IPS-18c (cell line): ENCODE measurements around the gene KIF13A.
"Not testable (repeated sequence)": the region's sequence is repeated elsewhere in the genome, so short reads cannot be mapped to it uniquely, and the experiment has no call there.

ENCODE experiments used
- H3K4me3 ChIP-seq: 2 replicates; pipeline ENCODE4 v1.7.0; 2013; ENCODE audit warnings: low read depth, mild to moderate bottlenecking, low read length, moderate library complexity; ENCODE audit not compliant: insufficient read depth
- H3K9me3 ChIP-seq: one replicate; pipeline ENCODE4 v1.6.1; 2013; ENCODE audit warnings: mild to moderate bottlenecking, low read length, moderate library complexity; ENCODE audit not compliant: control insufficient read depth, insufficient read depth

Gene KIF13A

DNA sequence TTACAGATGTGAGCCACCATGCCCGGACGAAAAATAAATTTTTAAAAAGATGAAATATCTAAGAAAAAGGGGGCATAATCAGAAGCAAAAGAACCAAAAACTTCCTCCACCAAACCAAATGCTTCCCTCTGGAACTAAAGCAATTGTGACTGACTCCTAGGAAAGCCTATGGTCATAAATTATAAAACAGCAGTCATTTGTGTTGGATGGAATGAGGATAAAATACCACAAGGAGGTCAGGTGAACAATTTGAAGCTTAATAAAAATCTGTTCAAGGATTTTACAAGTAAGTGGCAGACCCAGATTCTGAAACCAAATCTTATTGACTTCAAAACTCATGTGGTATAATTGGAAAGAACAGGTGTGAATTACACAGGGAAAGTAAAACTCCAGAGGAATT, 114.5 kb downstream of the KIF13A start:
- no peaks in the 10 kb centered on the region for H3K9me3 ChIP-seq
- no peak overlapping the region for H3K4me3 ChIP-seq

DNA sequence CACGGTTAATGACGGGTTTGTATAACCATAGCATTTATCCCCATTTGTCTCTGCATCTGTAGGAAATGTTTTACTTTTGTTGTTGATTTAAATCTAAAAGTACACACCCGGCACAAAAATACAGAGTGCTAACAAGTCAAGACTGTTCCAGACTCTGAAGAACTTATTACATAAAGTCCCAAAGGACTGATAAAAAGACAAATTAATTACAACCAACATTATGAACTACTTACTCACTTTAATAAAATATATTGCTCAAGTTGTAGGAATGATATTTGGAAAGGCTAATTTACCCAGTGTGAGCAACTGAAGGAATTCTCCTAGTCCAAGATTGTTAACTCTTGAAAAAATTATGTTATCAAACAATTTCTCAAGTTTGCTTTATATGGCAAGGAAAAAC, 115.6 kb downstream of the KIF13A start:
- Histone ChIP-seq H3K9me3 (no peaks in the 10 kb centered on the region), H3K4me3 (no peak overlapping the region)

DNA sequence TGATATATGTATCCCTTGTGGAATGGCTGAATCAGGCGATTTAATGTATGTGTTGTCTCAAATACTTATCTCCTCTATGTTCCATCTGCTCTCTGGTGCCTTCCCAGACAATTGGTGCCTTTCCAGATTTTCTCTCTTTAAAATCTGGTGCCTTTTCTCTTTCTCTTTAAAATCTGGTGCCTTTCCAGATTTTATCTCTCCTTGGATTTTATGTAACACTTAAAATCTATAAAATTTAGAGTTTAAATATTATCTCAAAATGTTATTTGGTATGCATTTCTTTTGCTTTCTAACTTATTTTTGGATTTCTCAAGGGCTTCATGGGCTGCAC, 116.3 kb downstream of the KIF13A start:
- no peaks in the 10 kb centered on the region for H3K9me3 ChIP-seq
- no peak overlapping the region for H3K4me3 ChIP-seq

DNA sequence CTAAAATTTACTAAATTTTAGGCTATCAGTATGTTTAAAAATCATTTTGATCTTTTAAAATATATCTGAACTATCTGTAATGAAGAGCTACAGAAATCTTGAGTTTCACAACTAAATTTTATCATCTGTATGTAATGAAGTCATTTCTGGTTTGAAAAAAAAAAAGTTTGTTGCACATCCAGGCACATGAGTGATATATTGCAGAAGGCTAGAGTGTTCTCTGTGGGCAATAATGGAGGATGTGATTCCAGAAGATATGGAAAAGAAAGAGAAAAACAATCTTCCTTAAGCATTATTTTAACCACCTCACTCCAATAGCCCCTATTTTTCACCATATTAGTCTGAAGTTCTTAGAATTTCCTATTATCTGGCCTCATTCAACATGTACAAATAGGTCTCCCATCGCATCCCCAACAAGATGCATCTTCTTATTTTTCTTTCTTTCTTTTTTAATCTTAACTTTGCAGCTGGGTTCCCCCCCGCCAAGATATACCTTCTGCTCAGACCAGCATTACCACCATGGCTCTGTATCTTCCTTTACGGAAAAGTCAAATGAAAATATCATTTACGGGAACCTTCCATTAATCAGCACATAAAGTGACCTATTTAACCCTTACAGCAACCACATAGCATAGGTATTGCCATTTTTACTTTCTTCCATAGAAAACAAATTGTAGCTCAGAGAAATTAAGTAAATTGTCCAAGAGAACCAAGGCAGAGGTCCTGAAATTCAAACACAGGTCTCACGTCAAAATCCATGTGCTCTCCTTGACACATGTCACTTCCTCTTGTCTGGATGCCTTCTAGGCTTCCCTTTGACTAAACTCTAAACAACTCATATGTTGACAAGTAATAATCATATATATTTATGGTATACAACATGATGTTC, 116.9 kb downstream of the KIF13A start:
- Histone ChIP-seq H3K9me3 (no peaks in the 10 kb centered on the region), H3K4me3 (no peak overlapping the region)

DNA sequence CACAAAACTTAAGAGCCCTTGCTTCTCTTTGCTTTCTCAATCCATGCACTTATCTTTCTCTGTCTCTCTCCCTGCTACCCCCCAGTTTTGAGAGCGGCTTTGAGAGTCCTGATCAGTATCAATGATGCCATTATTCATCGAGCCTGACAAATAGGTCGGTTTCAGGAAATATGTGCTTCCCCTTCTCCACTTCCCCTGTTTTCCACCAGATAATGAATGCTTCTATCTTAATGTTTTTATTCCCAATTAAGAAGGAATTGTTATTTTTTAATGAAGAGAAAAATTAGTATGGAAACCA, 117.7 kb downstream of the KIF13A start:
- H3K4me3 ChIP-seq: no peak overlapping the region
- no peaks in the 10 kb centered on the region for H3K9me3 ChIP-seq

DNA sequence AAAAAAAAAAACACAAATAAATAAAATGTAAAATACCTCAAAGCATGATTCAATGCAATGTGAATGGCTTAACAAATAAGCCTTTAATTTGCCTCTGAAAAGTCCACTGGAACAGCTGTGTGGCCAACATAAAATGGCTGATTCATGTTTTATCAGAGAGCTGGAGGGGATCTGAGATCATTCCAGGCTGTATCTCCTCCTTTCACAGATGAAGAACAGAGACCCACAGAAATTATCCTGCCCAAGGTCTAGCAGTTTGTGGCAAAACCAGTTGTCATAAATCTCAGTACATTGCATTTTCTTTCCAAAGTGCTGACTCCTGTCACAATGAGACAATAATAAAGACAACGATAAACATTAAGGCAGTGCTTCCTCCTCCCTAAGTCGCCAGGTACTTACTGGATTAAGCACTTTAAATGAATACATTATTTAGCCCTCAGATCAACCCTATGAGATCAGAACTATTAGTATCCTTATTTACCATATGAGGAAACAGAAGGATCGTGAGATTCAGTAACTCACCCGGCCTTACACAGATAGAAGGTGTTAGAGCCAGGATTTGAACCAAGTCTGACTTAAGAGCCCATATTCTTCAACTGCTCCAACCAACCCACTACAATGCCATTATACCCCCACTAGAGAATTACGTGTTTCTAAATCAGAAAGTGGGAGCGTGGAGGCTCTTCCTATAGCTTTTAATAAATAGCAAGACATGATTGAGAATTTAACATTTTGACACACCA, 118.3 kb downstream of the KIF13A start:
- Histone ChIP-seq H3K4me3 (no peak overlapping the region), H3K9me3 (no peaks in the 10 kb centered on the region)

DNA sequence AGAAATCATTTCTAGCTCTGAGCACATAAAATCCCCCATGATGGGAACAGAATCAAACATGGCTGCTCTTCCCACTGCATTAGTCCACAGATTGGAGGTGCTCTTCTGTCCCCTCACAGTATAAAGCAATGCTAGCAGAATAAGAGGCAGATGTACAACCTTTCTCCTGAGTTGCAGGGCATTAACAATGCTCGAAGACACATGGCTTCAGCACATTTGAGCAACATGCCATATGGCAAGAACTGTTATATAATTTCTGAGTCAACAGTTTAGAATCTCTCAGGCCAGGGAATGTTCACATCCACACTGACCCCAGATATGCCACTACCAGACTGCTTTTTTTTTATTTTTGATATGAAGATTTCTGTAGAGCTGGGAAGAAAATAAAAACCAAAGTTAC, 119.6 kb downstream of the KIF13A start:
- no peaks in the 10 kb centered on the region for H3K9me3 ChIP-seq
- H3K4me3 ChIP-seq: no peak overlapping the region

DNA sequence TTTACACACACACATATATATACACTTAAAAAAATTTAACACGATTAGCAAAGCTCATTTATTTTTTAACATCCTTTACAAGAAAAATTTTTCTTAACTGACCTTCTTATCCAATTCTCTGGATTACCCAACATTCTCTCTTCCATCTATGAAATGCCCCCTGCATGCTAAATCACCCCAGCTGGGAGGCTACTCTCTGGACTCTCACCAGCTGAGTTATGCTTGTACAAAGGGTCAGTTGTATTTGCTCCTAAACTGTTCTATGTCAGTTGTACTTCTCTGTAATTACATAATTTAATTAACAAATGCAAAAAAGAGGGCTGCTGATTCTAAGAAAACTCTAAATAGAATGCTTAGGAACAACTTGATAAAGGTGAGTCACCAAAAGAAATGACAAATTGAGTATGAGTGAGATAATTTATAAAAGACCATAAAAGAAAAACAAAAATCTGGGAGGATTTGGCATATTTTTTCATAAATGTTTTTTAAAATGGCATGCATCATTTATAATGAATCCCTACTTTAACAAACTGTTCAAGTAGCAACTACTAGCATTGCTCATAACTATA, 120.5 kb downstream of the KIF13A start:
- Histone ChIP-seq H3K4me3 (no peak overlapping the region), H3K9me3 (no peaks in the 10 kb centered on the region)

DNA sequence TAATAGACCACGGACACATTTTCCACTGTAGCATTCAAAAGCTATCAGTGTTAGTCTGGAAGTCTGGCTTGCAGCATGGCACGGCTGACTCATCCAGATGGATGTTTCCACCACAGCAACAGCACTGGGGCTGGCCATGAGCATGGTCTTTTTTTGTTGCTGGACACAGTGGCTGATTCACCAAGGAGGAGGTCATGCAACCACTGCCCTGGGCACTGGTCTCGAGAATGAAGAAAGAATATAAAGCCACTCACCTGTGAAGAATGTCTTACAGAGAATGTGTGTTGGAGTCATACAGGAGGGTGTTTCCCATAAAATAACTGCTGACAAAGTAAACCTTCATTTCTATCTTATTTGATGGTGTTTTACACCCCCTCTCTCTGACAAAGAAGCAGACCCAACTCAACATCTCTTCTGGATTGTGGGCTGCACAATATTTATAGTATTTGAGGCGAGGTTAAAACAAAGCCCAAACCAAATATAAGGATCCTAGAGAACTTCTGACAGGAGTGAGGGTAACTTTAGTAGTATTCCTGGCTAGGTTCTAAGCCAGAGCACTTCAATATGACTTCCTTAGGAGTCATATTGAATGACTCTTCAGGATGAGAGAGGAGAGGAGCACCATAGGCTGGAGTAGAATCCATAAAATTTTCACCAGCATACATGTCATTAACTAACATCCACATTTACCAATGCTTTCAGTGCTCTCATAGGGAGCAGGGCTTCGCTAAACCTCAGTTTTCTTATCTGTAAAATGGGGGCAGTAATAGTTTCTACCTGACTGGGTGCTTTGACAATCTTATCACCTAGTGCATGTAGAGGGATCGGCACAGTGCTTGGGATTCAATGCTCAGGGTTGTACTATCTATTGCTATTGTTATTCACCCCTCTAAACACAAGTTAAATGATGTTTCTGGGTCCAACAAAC, 121.4 kb downstream of the KIF13A start:
- Histone ChIP-seq H3K4me3 (no peak overlapping the region), H3K9me3 (no peaks in the 10 kb centered on the region)

DNA sequence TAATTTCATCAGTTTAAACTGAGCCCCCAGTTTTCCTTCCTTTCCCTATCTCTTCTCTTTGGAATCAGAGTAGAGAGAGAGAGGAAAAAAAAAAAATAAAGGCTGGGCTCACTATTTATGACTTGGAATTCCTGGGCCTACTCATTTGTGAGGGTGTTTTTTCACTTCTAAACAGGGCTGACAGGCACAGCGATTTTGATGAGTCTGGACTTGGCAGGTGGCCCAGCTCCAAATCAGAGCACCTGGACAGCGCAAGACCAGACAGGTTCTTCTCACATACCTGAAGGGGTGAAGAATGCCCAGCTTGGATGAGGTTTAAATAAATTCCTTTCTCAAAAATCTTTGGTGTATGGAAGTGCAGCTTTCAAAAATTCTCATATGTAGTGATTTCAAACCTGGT, 122.2 kb downstream of the KIF13A start:
- Histone ChIP-seq H3K9me3 (no peaks in the 10 kb centered on the region), H3K4me3 (no peak overlapping the region)

DNA sequence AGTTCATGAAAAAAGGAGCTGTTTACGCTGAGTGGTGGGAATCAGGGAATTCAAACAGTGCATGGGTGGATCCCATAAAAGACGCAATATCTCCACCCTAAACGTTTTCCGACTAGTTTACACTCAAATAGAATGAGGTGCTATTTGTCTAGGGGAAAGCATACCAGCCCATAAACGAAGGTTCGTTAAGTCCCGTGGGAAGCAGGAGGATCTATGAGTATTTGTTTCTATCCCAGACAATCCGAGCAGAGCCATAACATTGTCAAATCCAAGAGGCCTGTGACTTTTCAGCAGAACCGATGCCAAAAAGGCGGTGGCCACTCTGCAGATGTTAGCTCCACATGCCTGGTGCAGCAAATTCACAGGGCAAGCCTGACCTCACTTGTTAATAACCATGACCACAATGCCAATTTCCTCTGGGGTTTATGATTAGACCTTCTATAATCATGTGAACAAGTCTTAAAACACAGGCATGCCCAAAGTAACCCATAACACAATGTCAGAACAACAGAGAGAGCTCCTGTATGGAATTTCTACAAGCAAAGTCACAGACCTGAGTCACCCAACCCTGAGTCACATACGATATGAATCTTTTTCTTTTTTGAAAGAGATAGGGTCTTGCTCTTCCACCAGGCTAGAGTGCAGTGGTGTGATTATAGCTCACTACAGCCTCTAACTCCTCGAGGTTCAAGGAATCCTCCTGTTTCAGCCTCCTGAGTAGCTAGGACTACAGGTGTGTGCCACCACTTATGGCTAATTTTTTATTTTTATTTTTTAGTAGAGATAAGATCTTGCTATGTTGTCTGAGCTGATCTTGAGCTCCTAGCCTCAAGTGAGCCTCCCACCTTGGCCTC, 123.3 kb downstream of the KIF13A start:
- Histone ChIP-seq H3K4me3 (no peak overlapping the region), H3K9me3 (no peaks in the 10 kb centered on the region)

DNA sequence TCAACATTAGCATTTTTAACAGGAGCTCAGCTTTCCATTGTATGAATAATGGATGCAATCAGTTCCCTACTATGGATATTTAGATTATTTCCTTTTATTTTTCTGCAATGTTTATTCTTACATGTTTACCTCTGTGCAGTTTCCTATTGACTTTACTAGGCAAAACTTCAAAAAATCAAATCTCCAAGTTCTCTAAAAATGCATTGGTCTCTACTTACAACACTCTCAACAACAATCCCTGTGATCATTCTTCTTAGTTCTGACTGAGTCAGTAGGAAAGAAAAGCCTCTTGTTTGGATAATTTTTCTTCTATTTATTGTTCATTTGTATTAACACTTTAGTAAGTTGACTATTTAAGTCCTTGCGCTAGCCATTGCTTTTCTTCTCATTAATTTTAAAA, 126.1 kb downstream of the KIF13A start:
- Histone ChIP-seq H3K9me3 (no peaks in the 10 kb centered on the region), H3K4me3 (no peak overlapping the region)

DNA sequence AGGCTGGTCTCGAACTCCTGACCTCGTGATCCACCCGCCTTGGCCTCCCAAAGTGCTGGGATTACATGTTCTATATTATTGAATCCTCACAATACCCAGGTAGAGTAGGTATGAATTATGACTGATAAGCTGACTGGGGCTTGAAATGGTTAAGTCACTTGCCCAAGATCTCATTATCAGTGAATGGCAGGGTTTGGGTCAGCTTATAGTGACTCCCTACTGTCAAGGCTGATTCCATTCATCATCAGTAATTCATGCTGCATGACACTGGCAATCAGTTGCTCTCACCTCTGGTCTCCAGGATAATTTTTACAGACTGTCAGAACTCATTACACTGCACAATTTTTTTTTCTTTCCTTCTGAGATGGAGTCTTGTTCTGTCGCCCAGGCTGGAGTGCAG, 127.6 kb downstream of the KIF13A start:
- H3K9me3 ChIP-seq: no peaks in the 10 kb centered on the region

DNA sequence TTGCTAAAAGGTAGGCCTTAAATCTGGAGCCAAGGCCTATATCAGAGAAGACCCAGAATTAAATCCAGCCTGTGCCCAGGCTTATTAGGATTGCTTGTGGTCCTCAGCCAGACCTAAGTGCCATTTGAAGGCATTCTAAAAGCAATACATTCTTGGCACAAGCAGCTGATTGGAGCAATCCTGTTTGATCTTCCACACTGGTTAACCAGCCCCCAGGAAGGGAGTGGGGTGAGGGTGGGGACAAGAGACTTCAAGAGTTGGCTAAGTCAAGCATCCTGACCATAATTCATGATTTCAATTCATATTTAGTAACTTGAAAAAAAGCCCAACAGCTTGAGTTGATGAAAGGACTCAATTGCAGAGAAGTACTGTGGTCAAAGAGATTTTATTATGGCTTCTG, 128.9 kb downstream of the KIF13A start:
- Histone ChIP-seq H3K4me3 (no peak overlapping the region), H3K9me3 (no peaks in the 10 kb centered on the region)

More for the DNA sequence above, 127.6 kb downstream of the KIF13A start:
- H3K4me3 ChIP-seq: no peak overlapping the region

DNA sequence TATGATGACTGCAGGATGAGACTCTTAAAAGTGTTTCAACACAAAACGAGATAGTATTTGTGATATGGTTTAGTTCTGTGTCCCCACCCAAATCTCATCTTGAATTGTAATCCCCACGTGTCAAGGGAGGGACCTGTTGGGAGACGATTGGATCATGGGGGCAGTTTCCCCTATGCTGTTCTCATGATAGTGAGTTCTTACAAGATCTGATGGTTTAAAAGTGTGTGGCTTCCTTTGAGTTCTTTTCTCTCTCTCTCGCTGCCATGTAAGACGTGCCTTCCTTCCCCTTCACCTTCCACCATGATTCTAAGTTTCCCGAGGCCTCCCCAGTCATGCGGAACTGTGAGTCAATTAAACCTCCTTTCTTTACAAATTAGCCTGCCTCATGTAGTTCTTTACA, 130.2 kb downstream of the KIF13A start:
- not testable (repeated sequence) for H3K4me3 ChIP-seq, H3K9me3 ChIP-seq

DNA sequence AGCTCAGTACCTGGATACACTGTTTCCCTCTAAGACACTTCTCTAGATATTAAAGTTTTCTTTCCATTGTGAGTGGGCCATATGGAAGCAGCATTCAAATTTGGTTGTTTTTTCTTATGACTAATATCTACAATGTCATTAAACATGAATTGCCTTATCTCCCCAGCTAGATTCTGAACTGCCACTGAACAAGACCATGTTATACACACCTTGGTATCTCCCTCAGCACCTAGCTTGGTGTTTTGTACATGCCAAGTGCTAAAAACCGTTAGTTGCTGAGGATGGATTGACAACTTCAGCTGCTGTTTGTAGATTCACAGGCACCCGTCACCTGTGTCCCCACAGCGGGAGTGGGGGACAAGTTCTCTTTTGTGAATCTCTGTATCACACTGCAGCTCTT, 131.1 kb downstream of the KIF13A start:
- Histone ChIP-seq H3K9me3 (no peaks in the 10 kb centered on the region), H3K4me3 (no peak overlapping the region)

DNA sequence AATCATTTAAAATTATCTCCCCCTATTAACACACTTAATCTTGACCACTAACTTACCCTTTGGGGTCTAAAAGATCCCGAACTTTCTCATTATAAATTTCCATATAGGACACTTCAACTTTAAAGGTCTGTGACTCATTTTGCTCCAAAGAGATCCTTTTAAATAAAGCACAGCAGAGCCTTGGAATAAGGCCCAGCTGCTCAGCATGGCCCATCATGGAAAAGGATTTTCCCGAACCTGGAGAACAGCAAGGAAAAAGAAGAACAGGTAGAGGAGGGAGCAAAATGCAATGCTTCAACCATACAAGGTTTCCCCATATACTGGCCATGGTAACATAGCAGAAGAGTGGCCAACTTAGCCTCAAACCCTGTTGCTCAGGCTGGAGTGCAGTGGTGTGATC, 132.1 kb downstream of the KIF13A start:
- H3K9me3 ChIP-seq: no peaks in the 10 kb centered on the region
- no peak overlapping the region for H3K4me3 ChIP-seq
